ENCODE data around the gene WNK3.

The WNK3 gene

DNA sequence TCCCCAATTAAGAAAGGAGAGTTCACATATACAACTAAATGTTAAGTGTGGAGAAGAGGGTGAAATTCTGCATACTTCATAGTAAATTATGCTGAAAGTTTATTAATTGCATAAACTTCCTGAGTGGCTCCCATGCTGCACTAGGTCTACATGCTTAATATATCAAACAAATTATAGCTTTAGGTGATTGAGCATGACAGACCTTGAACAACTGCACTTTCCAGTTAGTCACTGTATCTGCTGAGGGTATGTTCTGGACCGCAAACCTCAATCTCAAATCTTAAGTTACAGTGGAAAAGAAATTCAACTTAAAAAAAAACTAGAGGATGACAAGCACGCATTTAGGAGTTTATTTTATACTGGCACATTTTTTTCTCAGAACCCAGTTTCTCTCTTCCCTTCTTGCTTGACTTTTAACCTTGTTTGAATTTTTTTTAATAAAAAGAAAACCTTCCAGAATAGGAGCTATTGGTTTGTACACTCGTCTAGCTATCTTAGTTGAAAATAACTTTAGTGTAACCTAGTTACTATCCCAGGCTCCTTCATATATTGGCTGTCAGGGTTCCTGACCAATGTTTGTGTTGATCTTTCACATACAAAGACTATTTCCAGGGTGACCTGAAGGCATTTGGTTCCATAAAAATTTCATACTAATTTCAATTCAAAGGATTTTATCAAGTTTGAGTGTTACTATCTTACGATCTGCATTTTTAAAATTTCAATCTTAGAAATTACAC is 164.6 kb downstream of the WNK3 start:
- TF ChIP-seq, protein P1, sequence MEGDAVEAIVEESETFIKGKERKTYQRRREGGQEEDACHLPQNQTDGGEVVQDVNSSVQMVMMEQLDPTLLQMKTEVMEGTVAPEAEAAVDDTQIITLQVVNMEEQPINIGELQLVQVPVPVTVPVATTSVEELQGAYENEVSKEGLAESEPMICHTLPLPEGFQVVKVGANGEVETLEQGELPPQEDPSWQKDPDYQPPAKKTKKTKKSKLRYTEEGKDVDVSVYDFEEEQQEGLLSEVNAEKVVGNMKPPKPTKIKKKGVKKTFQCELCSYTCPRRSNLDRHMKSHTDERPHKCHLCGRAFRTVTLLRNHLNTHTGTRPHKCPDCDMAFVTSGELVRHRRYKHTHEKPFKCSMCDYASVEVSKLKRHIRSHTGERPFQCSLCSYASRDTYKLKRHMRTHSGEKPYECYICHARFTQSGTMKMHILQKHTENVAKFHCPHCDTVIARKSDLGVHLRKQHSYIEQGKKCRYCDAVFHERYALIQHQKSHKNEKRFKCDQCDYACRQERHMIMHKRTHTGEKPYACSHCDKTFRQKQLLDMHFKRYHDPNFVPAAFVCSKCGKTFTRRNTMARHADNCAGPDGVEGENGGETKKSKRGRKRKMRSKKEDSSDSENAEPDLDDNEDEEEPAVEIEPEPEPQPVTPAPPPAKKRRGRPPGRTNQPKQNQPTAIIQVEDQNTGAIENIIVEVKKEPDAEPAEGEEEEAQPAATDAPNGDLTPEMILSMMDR (IDR thresholded peaks at IDR 0.05), result no peak

DNA sequence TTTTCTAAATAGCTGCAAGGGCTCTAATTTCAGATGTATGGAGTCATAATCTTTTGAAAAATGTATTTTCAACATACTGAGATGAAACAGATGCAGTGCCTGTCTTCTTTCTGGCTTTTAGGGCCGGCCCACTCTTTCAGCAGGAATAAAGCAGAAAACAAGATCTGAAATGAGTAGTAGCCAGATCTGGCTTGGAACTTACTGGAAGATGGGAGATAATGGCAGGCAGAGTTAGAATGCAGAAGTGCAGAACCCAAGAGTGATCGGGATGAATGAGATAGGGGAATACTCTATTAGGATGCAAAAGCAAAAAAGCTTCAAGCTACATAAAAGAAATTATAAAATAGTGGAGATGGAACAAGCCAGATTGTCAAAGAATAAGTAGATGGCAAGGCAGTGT is 173.4 kb downstream of the WNK3 start:
- TF ChIP-seq, protein P1 (IDR thresholded peaks at IDR 0.05), result no peak

DNA sequence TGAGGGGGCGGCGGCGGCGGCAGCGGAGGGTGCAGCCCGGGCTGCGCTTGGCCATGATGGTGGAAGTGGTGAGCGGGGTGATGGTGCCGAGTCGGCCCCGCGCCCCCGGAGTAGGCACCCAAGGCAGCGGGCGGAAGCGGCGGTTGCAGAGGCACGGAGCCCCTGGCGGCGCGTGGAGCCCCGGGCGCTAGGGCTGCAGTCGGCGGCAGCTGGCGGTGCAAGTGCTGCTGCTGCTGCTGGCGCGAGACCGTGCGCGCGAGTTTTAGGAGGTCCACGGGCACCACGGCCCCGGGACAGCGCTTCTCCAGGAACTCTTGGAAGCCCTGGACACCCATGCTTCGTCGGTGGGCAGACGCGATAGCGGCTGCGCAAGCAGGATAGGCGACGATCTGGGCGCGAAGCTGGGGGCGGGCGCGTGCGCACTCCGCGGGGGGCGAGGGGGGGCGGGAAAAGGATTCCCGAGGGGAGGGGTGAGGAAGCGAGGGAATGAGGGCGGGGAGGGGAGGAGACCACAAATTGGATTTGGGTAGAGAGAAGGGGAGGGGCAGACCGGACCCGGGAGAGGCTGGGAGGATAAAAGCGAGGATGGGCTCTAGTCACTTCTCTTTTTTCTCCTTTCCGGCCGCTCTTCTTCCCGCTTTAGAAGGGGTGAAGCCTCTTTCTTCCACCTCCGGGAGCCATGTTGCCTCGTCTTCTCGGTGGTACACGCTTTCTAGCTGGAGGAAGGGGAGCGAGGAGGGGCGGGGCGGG is 174.8 kb downstream of the WNK3 start, which contains the start of gene FAM120C:
Gene FAM120C, minus strand, starts transcription at position 391 of the 750 bp plus-strand sequence. Its CDS starts 56 bp downstream, at position 335.
- TF ChIP-seq, protein P1 (IDR thresholded peaks at IDR 0.05), result no peak

DNA sequence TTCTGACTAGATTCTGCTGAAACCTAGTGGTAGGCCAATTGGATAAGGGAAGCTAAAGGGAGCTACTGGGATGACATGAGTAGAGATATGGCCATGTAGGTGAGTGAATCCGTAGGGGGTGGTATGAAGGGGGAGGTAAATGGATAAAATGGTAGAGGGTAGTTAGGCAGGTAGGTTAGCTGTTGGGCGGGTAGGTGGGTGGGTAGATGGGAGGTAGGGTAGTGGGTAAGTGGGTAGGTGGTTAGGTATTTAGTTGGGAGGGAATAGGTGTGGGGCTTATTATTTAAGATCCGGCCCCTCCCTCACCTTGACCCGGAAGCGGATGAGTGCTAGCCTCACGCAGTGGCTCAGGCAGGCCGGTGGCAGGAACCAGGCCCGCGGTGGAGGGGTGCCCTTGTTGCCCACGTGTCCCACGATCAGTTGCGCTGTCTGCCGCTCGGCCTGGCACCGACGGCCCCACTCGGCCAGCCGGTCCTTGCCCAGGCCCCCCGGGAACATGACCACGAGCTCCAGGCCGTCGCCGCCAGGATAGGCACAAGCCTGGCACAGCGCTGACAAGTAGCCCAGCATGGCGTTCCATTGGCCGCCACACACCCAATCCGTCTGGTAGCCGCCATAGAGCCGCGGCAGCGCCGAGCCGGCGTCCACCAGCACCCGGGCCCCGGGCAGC is 175.5 kb downstream of the WNK3 start:
- TF ChIP-seq, protein P1 (IDR thresholded peaks at IDR 0.05), result no peak

DNA sequence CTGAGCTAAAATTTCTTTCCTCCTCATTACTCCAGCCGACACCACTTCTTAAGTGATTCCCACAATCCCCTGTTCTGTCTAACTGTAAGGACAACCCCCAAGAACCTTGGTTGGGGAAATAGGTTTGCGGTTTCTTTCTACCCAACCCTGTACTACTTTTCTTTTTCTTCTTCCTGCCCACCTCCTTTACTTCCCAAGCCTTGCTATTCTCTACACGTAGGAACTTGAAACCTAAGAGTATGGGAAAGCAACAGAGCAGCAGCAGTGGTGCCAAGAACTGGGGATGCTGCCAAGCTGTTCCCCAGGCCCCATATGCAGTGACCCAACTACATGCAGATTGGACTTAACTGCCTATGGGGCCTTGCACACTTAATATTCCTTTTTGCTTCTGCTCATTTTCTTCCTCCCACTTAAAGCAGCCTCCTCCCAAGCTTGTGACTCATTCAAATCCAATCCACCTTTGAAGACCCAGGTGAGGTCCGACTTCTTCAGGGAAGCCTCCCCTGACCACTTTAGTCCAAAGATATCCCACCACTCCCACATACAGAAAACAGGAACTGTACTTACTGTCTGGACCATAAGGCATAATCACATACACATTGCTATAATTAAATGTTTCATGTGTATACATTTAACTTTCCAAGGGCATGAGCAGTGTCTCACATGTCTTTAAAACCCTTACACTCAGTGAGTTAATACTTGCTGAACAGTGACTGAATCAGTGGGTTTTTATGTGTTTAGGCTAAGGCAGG is 176.5 kb downstream of the WNK3 start:
- TF ChIP-seq, protein P1 (IDR thresholded peaks at IDR 0.05), result no peak

DNA sequence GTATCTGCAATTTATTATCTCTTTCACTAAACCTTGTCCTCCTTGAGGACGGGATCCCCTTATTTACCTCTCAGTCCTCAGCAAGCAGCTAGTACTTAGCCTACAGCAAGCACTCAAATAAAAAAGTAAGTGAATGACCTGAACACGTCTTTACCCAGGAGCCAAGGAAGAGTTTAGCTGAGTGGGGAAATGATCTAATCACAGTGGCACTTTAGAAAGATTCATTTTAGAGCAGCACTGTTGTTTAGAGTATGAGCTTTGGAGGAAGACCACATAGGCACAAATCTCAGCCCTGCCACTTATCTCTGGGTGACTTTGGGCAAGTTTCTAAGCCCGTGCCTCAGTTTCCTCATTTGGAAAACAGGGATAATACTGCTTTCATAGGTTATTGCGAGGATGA is 177.4 kb downstream of the WNK3 start:
- TF ChIP-seq, protein P1 (IDR thresholded peaks at IDR 0.05), result no peak
